Activated gamma-delta T cell treated with Interleukin-2 at 50 U/mL for 16 hours (primary cell): Measurements from ENCODE around the gene ZNF486.
"Not testable (repeated sequence)": the region's sequence is repeated elsewhere in the genome, so short reads cannot be mapped to it uniquely, and the experiment has no call there.

Source experiments
- DNase-seq: peaks from one replicate; pipeline ENCODE4 v3.0.0-alpha.2; 2020

ZNF486 gene

GRCh38 chr19:20167020-20167644 is at the start of gene ZNF486:
ZNF486 (plus strand) TSS chr19:20167214; CDS start chr19:20167331, 117 bp downstream.
- DNase-seq: peak; percentile 91

DNA sequence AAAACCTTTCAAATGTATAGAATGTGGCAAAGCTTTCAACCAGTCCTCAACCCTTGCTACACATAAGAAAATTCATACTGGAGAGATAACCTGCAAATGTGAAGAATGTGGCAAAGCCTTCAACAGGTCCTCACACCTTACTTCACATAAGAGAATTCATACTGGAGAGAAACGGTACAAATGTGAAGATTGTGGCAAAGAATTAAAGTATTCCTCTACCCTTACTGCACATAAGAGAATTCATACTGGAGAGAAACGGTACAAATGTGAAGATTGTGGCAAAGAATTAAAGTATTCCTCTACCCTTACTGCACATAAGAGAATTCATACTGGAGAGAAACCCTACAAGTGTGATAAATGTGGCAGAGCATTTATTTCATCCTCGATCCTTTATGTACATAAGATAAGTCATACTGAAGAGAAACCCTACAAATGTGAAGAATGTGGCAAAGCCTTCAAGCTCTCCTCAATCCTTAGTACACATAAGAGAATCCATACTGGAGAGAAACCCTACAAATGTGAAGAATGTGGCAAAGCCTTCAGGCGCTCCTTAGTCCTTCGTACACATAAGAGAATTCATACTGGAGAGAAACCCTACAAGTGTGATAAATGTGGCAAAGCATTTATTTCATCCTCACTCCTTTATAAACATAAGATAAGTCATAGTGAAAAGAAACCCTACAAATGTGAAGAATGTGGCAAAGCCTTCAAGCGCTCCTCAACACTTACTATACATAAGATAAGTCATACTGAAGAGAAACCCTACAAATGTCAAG is 48.8 kb upstream of the ZNF486 start:
- not testable (repeated sequence) for DNase-seq

GRCh38 chr19:20124879-20125278 is 42.1 kb upstream of the ZNF486 start:
- DNase-seq: no peak

DNA sequence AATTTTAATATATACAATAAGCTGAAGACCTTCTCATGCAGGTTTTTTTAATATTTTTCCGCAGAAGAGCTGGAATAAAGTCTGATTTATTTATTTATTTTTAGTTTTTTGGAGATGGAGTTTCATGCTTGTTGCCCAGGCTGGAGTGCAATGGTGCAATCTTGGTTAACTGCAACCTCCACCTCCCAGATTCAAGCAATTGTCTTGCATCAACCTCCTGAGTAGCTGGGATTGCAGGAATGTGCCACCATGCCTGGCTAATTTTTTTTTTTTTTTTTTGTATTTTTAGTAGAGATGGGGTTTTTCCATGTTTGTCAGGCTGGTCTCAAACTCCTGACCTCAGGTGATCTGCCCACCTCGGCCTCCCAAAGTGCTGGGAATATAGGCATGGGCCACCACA is 34.1 kb upstream of the ZNF486 start:
- DNase-seq: not testable (repeated sequence)

DNA sequence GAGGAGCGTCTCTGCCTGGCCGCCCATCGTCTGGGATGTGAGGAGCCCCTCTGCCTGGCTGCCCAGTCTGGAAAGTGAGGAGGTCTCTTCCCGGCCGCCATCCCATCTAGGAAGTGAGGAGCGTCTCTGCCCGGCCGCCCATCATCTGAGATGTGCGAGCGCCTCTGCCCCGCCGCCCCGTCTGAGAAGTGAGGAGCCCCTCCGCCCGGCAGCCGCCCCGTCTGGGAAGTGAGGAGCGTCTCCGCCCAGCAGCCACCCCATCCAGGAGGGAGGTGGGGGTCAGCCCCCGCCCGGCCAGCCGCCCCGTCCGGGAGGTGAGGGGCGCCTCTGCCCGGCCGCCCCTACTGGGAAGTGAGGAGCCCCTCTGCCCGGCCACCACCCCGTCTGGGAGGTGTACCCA is 29.3 kb upstream of the ZNF486 start:
- DNase-seq: not testable (repeated sequence)

GRCh38 chr19:20151617-20152145 is 15.3 kb upstream of the ZNF486 start:
- DNase-seq: no peak

DNA sequence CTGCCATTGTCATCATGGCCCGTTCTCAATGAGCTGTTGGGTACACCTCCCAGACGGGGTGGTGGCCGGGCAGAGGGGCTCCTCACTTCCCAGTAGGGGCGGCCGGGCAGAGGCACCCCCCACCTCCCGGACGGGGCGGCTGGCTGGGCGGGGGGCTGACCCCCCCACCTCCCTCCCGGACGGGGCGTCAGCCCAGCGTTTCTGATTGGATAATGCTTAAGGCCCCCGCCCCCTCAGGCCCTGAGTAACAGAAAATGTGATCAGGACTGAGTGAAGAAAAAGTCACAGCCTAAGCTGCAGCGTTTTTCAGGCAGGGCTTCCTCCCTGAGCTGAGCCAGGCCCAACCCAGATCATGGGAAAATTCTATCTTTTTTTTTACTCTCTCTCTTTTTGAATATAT is 14.5 kb upstream of the ZNF486 start:
- not testable (repeated sequence) for DNase-seq

DNA sequence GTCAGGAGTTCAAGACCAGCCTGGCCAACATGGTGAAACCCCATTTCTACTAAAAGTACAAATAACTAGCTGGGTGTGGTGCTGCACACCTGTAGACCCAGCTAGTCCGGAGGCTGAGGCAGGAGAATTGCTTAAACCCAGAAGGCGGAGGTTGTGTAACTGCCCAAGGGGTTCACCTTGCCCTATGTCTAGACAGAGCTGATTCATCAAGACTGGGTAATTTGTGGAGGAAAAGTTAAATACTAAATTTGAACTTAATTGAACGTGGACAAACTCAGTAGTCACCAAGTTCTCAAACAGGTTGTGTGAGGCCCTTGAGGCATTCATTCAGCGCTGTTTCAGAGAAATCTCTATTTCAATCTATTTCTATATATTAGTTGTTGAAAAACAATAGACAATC is 13.7 kb upstream of the ZNF486 start:
- no peak for DNase-seq

DNA sequence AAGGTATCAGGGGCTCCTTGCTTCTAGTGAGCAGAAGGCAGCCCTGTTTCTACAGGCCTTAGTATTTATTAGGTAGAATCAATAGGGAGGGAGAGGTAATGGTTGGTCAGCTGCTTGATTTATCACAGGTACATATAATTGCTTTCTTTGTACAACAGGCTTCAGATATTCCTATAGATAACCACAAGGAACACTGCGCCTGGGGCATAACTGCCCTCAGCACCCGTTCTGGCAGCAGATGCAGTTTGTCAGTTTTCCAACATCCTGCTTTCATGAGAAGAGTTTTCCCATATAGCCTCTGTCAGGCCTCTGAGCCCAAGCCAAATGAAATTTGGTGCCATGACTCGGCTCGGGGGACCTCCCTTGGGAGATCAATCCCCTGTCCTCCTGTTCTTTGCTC is 12.4 kb upstream of the ZNF486 start:
- DNase-seq: no peak

DNA sequence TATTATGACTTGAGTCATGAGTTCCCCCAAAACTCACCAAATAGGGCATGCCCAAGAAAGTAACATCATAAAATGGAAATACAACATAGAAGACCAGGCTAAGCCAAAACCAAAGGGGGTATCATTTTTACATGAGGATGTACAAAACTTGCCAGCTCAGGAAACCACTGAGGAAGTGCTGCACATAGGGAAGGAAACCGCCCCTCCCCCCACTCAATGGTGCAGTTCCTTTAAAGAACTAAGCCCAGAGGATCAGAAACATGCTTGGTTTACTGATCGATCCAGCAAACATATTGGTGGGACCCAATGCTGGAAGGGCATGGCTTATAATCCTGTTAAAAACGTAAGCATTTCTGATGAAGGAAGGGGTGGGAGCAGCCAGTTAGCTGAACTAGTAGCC is 4.2 kb upstream of the ZNF486 start:
- peak; percentile 12 for DNase-seq

GRCh38 chr19:20164456-20164855 is 2.6 kb upstream of the ZNF486 start:
- DNase-seq: no peak

- DNase-seq: no peak
Measured at GRCh38 chr19:20165971-20166592, 932 bp upstream of the ZNF486 start.

DNA sequence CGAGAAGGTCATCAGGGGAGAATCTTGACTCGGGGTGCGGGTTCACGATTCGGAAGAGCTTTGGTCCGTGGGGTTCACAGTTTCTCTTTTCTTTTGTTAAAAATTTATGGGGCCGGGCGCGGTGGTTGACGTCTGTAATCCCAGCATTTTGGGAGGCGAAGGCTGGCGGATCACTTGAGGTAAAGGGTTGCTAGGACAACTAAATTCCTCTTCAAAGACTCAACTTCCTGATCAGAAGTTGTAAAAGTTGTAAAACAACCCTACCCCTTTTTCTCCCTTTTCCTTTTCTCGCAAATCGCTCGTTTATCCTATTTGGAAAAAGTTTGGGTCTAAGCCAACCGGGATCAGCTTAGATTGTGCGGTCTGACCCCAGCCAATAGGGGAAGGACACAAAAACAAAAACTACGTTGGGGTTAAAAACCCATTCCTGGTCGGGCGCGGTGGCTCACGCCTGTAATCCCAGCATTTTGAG is 673 bp downstream of the ZNF486 start:
- no peak for DNase-seq

- DNase-seq: no peak
Measured at GRCh38 chr19:20171285-20171684, 4.3 kb downstream of the ZNF486 start.

- DNase-seq: not testable (repeated sequence)
Measured at GRCh38 chr19:20175848-20176247, 8.8 kb downstream of the ZNF486 start.

GRCh38 chr19:20179956-20180355 is 12.9 kb downstream of the ZNF486 start:
- DNase-seq: not testable (repeated sequence)

GRCh38 chr19:20182222-20182785 is 15.3 kb downstream of the ZNF486 start:
- no peak for DNase-seq

DNA sequence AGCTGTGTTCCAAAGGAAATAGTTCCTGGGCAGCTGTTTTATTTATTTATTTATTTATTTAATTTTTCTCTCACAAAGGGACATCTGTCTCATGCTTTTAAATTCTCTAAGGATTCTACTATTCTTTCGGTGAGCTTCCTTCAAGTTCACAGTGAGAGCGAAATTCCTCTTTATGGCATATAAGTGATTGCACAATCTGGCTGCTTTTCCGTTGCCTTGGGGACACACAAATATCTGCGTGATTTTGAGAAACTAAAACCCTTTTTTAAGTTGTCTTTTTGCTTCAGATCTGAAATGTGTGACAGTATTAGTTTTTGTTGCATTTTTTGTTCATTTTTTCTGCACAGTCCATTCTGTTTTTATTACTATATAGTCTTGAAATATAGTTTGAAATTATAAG is 19.2 kb downstream of the ZNF486 start:
- DNase-seq: no peak

DNA sequence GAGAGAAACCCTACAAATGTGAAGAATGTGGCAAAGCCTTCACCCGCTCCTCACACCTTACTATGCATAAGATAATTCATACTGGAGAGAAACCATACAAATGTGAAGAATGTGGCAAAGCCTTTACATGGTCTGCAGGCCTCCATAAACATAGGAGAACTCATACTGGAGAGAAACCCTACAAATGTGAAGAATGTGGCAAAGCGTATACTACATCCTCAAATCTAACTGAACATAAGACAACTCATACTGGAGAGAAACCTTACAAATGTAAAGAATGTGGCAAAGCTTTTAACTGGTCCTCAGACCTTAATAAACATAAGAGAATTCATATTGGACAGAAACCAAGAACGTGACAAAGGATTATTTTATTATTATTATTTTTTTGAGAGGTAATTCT is 30.7 kb downstream of the ZNF486 start:
- DNase-seq: no peak

- DNase-seq: no peak
Measured at GRCh38 chr19:20209051-20209450, 42.0 kb downstream of the ZNF486 start.

GRCh38 chr19:20214366-20214765 is 47.4 kb downstream of the ZNF486 start:
- DNase-seq: not testable (repeated sequence)

- not testable (repeated sequence) for DNase-seq
Measured at GRCh38 chr19:20221605-20222004, 54.6 kb downstream of the ZNF486 start.

DNA sequence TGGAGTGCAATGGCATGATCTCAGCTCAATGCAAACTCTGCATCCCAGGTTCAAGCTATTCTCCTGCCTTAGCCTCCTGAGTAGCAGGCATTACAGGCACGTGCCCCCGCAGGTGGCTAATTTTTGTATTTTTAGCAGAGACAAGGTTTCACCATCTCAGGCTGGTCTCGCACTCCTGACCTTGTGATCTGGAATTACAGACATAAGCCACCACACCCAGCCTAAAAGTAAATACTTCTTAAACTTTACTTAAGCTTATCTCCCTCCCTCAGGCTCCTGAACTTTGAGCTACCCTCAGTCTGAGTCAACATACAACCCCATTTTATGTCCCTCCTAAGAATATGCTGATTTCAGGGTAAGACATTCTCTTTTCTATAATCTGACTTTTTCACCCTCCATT is 66.1 kb downstream of the ZNF486 start:
- no peak for DNase-seq
